ENCODE results near the gene MADD. TPM values are rescaled to one million over a fixed set of nuclear protein-coding genes. Genes with fewer than 3 reads are reported as not detected.
A peak's percentile ranks its signal among the peaks of the same experiment; 100 is the strongest.

The MADD gene
- total and polyA plus RNA-seq, 10 of the 15 experiments (the other 5 are each of a cell fraction or from before 2014, with no cell fraction given) = 0.47 to 35.4 (median 17.6) TPM

- TF ChIP-seq JUNB (IDR thresholded peaks at IDR 0.05) = no peak
- TF ChIP-seq NFYB (IDR thresholded peaks at IDR 0.05; ENCODE audit: insufficient read depth, low read depth, low read length) = no peak
- peak; percentile 41 for TF ChIP-seq ZNF687 (IDR thresholded peaks at IDR 0.05)
- peak; percentile 89 for TF ChIP-seq BACH1 (IDR thresholded peaks at IDR 0.05; ENCODE audit: borderline replicate concordance)
- no peak for TF ChIP-seq SIX5 (IDR thresholded peaks at IDR 0.05; ENCODE audit: low read depth, low read length, severe bottlenecking)
- TF ChIP-seq RCOR1 (conservative IDR thresholded peaks at IDR 0.05; ENCODE audit: low read depth, low read length) = no peak
- TF ChIP-seq RELA (IDR thresholded peaks at IDR 0.05; ENCODE audit: borderline replicate concordance, partially characterized antibody) = no peak
- peak; percentile 30 for TF ChIP-seq NR2C1 (IDR thresholded peaks at IDR 0.05)
- peak; percentile 87 to 96 for TF ChIP-seq BHLHE40 (IDR thresholded peaks at IDR 0.05; ENCODE audit: borderline replicate concordance in 1 of 2, low read depth in 2 of 2, low read length in 1 of 2)
- peak; percentile 21; the same call in 1 of the 2 replicates for TF ChIP-seq GATAD2B (conservative IDR thresholded peaks at IDR 0.05; ENCODE audit: low read depth)
- no peak for TF ChIP-seq CUX1 (IDR thresholded peaks at IDR 0.05; ENCODE audit: insufficient replicate concordance, low read depth, low read length)
- no peak for TF ChIP-seq IRF5 (IDR thresholded peaks at IDR 0.05; ENCODE audit: borderline replicate concordance)
- TF ChIP-seq STAT3 (IDR thresholded peaks at IDR 0.05; ENCODE audit: low read depth, low read length) = no peak
- no peak for TF ChIP-seq MYC (IDR thresholded peaks at IDR 0.05; ENCODE audit: insufficient read depth, insufficient read length, insufficient replicate concordance, low read length, severe bottlenecking)
- TF ChIP-seq IKZF2 (IDR thresholded peaks at IDR 0.05) = no peak
- TF ChIP-seq BRCA1 (IDR thresholded peaks at IDR 0.05; ENCODE audit: low read depth, low read length) = no peak
- TF ChIP-seq PBX3 (IDR thresholded peaks at IDR 0.05; ENCODE audit: insufficient replicate concordance, low read depth, low read length) = no peak
- TF ChIP-seq HDAC2 (IDR thresholded peaks at IDR 0.05) = no peak
- no peak for TF ChIP-seq BCL11A (IDR thresholded peaks at IDR 0.05; ENCODE audit: low read depth, low read length)
Observed at GRCh38 chr11:47269829-47270305, at the start of gene MADD (continued).

Data from GM12878 (cell line).